Measurements from ENCODE around the gene MYO5B. TPM values are rescaled to one million over a fixed set of nuclear protein-coding genes. Genes with fewer than 3 reads are reported as not detected.

The MYO5B gene
- polyA plus RNA-seq, 2 of the 4 experiments (the other 2 are of a cell fraction): 6.4 to 18.4 TPM

DNA sequence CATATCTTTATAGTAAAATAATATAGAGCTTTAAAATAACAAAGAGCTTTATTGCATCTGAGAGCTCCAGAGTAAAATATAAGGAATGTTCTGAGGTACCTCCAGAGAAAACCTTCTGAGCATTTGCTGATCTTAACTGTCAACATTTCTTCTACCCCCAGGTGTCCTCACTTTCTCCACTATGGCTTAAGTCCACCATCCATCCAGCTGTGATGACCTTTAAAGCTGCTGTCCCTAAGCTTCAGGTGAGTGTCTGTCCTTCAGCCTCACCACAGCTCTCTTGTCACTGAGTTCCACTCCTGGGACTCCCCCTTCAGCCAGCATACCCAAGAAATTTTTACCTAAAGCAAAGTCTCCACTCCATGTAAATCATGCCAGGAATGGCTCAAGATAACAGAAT lies 137.9 kb downstream of the MYO5B start:
- POLR2A ChIA-PET: no interaction called here
- Histone ChIP-seq H3K4me2 (no peak overlapping the region), H3K4me3 (no peak overlapping the region), H3K27ac (no peak overlapping the region), H3K9me3 (no peaks in the 10 kb centered on the region), H3K4me1 (no peaks in the 10 kb centered on the region)
- no peak for TF ChIP-seq JUNB (IDR thresholded peaks at IDR 0.05)
- TF ChIP-seq KDM1A (IDR thresholded peaks at IDR 0.05; ENCODE audit: low read depth): no peak
- no peak for TF ChIP-seq GATA3 (IDR thresholded peaks at IDR 0.05; ENCODE audit: borderline replicate concordance)
- no peak for DNase-seq (ENCODE audit: low read depth in 1 of 2, low spot score in 1 of 2)
- no peak for FAIRE-seq
- CTCF ChIA-PET: interaction anchor here (1.8 kb wide), 1 partner anchor 300 kb away, joined by 6 read pairs; no protein-coding TSS in a partner anchor
- ATAC-seq: no peak

DNA sequence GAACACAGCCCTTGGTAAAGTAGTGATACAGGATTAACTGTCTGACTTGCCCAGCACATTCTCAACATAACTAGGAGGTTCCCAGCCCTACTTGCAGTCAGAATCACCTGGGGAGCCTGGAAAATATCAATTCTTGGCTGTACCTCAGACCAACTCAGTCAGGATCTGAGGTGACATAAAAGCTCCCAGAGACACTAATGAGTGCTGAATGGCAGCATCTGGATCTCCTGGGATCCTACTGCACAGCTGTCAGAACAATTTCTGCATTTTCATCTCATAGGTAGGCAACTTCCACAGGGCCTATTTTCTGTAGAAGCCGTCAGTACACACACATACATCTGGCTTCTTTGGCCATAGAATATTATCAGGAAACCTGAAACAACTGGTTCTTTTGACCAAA lies 138.8 kb downstream of the MYO5B start:
- Histone ChIP-seq H3K4me1 (no peaks in the 10 kb centered on the region), H3K4me2 (no peak overlapping the region), H3K27ac (no peak overlapping the region), H3K9me3 (no peaks in the 10 kb centered on the region), H3K4me3 (no peak overlapping the region)
- DNase-seq (ENCODE audit: low read depth in 1 of 2, low spot score in 1 of 2) (no peak), ATAC-seq (no peak), FAIRE-seq (no peak)
- WGBS (ENCODE audit: missing lambda C conversion rate): 50% methylated on average over 1 of the region's 1 CpG
- TF ChIP-seq EHF (CRISPR knock-in tag; IDR thresholded peaks at IDR 0.05) (no peak), POLR2AphosphoS2 (conservative IDR thresholded peaks at IDR 0.05; ENCODE audit: low read length) (no peak), FOXS1 (CRISPR knock-in tag; IDR thresholded peaks at IDR 0.05) (no peak), RNF2 (IDR thresholded peaks at IDR 0.05; ENCODE audit: borderline replicate concordance, low read depth) (no peak), HDAC2 (IDR thresholded peaks at IDR 0.05) (no peak), FOSB (CRISPR knock-in tag; IDR thresholded peaks at IDR 0.05) (no peak), PHF8 (IDR thresholded peaks at IDR 0.05; ENCODE audit: borderline replicate concordance, low read depth) (no peak)
- CTCF ChIA-PET: interaction anchor here (0.6 to 1.8 kb wide), 2 partner anchors 28 to 301 kb away, joined by 3 to 6 read pairs; no protein-coding TSS in a partner anchor
- POLR2A ChIA-PET: no interaction called here

DNA sequence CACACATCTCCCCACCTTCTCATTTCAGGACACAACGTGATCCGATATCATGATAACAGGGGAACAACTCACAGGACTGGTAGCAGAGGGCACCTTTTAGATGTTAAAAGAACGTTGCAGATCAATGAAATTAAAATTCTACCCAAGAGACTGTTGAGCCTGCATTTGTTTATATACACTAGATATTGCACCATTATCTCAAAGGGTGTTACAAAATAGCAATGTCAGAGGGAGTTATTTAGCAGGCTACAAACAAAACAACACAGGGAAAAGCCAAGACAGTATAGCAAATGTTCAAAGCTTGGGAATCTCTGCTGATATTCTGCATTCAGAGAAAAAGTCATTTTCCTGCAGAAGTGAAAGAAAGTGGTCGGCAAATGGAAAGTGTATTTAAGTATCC lies 139.5 kb downstream of the MYO5B start:
- Histone ChIP-seq H3K4me3 (no peak overlapping the region), H3K4me2 (no peak overlapping the region), H3K4me1 (no peaks in the 10 kb centered on the region), H3K9me3 (no peaks in the 10 kb centered on the region), H3K27ac (no peak overlapping the region)
- ChIA-PET POLR2A (no interaction called here), CTCF (no interaction called here)
- DNase-seq (ENCODE audit: low read depth in 1 of 2, low spot score in 1 of 2): no peak
- TF ChIP-seq NR3C1 (IDR thresholded peaks at IDR 0.05) (no peak), POLR2AphosphoS2 (conservative IDR thresholded peaks at IDR 0.05; ENCODE audit: low read length) (no peak), KDM1A (IDR thresholded peaks at IDR 0.05; ENCODE audit: low read depth) (no peak), ZC3H11A (IDR thresholded peaks at IDR 0.05) (no peak), CHD2 (IDR thresholded peaks at IDR 0.05; ENCODE audit: low read length, partially characterized antibody) (no peak), RFX5 (IDR thresholded peaks at IDR 0.05) (no peak), CEBPB (IDR thresholded peaks at IDR 0.05) (no peak), JUNB (IDR thresholded peaks at IDR 0.05) (no peak), CHD4 (IDR thresholded peaks at IDR 0.05; ENCODE audit: borderline replicate concordance) (no peak), RARB (CRISPR knock-in tag; IDR thresholded peaks at IDR 0.05) (no peak), TFCP2L1 (CRISPR knock-in tag; IDR thresholded peaks at IDR 0.05) (no peak)
- TF ChIP-seq, protein P1, sequence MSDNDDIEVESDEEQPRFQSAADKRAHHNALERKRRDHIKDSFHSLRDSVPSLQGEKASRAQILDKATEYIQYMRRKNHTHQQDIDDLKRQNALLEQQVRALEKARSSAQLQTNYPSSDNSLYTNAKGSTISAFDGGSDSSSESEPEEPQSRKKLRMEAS (IDR thresholded peaks at IDR 0.05): no peak
- TF ChIP-seq, protein P2, sequence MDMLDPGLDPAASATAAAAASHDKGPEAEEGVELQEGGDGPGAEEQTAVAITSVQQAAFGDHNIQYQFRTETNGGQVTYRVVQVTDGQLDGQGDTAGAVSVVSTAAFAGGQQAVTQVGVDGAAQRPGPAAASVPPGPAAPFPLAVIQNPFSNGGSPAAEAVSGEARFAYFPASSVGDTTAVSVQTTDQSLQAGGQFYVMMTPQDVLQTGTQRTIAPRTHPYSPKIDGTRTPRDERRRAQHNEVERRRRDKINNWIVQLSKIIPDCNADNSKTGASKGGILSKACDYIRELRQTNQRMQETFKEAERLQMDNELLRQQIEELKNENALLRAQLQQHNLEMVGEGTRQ (IDR thresholded peaks at IDR 0.05): no peak
- TF ChIP-seq, protein P3, sequence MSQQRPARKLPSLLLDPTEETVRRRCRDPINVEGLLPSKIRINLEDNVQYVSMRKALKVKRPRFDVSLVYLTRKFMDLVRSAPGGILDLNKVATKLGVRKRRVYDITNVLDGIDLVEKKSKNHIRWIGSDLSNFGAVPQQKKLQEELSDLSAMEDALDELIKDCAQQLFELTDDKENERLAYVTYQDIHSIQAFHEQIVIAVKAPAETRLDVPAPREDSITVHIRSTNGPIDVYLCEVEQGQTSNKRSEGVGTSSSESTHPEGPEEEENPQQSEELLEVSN (IDR thresholded peaks at IDR 0.05; ENCODE audit: borderline replicate concordance, low read depth): no peak
- TF ChIP-seq, protein P4, sequence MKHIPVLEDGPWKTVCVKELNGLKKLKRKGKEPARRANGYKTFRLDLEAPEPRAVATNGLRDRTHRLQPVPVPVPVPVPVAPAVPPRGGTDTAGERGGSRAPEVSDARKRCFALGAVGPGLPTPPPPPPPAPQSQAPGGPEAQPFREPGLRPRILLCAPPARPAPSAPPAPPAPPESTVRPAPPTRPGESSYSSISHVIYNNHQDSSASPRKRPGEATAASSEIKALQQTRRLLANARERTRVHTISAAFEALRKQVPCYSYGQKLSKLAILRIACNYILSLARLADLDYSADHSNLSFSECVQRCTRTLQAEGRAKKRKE (CRISPR knock-in tag; IDR thresholded peaks at IDR 0.05; ENCODE audit: low read depth): no peak
- FAIRE-seq: no peak
- WGBS (ENCODE audit: missing lambda C conversion rate): 33% methylated on average over 4 of the region's 4 CpGs
- no peak for ATAC-seq

Data from A549 (cell line).